Activated naive CD4-positive, alpha-beta T cell (primary cell): Measurements from ENCODE around the gene OSBPL3.

Experiments used
- DNase-seq, 4 experiments: peaks; one replicate each; lab custom pipeline; 2025; lab: John Stamatoyannopoulos, UW

OSBPL3 gene

DNA sequence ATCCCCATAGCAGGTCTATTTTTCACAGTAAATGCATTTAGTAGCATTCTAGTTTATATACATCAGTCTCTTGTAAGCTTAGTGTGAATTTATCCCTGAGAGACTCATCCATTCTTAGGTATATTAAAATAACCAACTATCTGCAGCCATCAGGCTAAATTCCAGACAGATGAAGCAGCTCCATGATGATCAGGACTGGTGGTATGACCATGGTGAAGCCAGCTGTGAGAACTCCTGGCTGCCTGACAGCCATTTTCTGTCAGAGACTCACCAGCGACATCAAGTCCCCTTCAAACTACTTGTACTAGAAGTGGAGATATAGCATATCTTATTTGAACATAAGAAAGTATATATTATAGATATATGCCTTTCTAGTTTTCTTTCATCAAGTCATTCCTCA is 152.4 kb downstream of the OSBPL3 start:
- no peak for DNase-seq

DNA sequence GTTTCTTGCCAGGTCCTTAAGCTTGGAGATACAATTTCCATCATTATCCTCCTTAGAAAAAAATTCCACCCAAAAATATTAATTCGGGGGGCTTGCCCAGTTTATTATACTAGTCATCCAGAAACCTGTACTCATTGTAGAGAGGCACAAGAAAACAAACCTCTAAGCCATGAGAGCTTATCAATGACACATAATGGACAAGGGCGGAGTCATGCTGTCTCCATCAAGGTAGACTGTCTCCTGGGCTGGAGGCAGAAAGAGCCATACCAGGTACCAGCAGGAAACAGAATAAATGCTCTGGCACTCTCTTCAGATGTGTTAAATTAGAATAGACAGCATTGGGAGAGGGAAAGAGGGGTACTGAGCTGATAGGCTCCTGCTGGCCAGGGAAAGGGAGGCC is 153.0 kb downstream of the OSBPL3 start:
- no peak for DNase-seq

DNA sequence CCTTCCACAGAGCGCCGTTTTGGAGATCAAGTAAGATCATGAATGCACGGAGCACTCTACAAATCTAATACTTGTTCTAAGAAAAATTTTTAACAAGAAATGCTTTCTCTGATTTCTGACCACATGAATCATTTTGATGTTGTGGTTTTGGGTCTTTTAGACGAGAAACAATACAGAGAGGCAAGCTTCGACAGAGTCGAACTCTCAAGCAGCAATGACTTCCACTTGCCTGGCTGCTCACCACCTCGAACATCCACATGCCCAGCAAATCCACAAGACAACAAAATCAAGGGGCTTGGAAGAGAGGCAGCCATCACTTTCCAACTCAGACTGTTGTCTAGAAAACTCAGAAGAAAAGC is 153.3 kb downstream of the OSBPL3 start:
- DNase-seq: no peak

DNA sequence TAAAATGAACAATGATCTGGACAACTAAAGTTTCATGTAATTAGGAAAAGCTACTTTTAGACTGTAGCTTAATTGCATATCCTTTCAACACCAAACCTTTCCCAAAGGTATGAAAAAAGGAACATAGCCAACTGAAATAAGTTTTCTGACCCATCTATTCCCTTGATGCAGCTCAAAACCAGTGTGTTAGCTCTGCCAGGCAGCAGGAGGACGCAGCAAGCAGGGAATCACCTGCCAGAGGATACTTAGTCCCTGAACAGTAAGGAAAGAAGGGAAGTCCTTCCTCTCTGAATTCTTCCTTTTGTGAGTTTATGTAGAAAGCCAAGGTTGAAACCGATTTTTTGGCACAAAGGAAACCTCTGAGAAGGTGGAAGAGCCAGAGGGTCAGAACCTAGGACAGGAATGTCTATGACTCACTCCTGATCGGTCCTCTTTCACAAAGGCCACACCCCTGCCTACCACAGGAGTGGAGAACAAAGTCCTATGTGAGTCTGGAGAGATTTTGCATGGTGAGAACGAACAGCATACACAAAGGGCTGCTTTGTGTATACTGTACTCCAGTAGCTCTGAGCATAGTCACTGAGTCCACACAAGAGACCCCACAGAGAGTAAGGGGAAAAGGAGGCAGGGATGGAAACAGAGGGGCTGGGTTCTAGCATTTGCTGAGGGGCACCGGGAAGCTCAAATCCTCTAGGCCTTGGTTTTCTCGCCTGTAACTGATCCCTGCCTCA is 153.9 kb downstream of the OSBPL3 start:
- no peak for DNase-seq

GRCh38 chr7:24825381-24825794 is 154.6 kb downstream of the OSBPL3 start:
- DNase-seq: no peak

GRCh38 chr7:24824896-24825295 is 155.1 kb downstream of the OSBPL3 start:
- DNase-seq: no peak

- DNase-seq: no peak
Measured at GRCh38 chr7:24824400-24824799, 155.6 kb downstream of the OSBPL3 start.

DNA sequence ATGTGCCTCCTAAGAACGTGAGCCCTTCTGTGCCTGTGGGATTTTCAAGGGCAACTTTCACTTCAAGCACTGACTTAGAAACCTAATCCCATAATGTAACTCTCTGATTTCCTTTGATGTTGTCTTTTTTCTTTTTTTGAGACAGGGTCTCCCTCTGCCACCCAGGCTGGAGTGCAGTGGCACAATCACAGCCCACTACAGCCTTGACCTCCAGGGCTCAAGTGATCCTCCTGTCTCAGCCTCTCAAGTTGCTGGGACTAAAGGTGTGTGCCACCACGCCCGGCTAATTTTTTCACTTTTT is 158.3 kb downstream of the OSBPL3 start:
- DNase-seq: no peak

DNA sequence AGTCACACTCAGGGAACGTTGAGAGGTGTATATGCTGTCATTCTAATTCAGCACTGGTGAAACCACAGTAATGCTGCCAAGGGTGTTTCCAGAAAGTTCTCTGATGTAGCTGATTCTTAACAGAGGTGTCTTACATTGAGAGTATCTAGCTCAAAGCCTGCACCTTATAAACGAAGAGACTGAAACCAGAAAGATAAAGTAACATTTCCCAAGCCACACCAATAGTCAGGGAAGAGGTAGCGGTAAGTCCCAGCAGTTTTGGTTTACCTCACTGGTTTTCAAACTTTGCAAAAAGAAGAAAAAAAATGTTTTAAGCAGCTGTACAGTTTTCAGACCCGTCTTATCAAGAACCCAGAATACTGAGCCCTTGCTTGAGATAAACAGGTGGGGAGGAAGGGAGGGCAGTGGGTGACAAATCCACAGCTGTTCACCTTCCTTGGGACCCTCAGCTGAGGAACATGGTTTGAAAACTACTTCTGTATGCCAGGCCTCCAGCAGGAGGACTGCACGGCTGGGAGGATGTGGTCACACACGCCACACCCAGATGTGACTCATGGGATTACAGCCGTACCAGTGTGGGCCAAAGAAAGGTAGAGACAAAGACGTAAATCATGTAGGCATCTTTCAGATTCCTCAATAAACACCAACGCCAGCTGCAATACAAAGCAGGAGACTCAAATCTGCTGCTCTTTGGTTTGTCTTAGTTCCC is 158.8 kb downstream of the OSBPL3 start:
- peak; percentile 9 to 63 (median 28) for DNase-seq

DNA sequence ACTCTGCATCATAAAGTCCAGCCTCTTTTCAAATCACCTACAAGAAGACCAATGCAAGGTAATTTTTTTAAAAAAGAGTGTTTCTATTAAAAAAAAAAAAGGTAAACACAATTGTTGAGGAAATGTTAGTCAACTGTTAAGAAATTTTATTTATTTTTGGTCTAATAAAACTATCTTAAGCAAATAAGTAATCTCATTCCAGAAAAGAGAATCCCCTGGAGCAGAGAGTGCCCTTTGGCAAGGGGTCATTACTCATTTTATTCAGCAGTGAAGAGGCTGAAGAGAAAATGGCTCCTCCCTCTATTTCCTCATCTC is 159.3 kb downstream of the OSBPL3 start:
- no peak for DNase-seq

DNA sequence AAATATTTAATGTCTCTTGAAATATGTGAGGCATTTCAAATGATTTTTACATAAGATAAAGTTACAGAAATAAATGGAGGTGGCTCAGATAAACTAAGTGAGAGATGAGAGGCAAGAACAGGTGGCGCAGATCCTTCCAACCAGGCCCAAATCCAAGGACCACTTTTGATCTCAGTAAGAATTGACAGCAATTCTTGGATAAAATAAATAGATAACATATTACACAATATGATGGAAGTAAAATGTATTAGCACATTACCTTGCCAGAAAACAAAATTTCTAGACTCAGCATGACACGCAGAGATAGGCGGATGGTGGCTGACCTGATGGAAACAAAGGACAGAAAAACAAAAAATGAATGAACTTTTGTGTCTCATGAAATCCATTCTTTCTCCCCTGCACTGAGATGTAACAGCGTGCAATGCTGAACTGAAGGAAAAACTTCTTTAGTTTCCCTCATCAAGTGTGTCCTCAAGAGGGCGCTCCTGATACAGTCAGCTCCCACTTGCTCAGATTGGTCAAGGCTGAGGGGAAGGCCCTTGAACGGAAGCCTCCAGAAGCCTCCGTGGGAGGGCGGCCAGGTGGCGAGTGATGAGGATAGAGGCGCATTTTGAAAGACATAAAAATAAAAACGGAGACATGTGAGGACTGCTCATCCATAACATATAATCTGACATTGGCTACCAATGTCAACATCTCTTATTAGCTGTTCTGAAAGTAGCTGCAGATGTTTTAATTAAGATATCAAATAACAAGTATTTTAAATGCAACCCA is 159.9 kb downstream of the OSBPL3 start:
- peak; percentile 11 to 38 (median 24) for DNase-seq

DNA sequence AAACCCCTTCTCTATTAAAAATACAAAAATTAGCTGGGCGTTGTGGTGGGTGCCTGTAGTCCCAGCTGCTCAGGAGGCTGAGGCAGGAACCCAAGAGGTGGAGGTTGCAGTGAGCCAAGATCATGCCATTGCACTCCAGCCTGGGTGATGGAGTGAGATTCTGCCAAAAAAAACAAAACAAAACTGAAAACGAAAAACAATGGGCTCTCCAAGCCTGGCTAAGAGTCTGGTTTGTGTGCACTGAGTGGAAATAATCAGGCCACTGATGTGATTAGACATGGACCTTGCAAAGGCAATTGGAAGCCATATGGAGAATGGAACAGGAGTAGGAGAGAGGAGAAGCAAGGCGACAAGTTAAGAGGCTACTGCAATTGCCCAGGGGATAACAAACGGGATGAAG is 162.6 kb downstream of the OSBPL3 start:
- DNase-seq: no peak

- no peak for DNase-seq
Measured at GRCh38 chr7:24816868-24817267, 163.1 kb downstream of the OSBPL3 start.

DNA sequence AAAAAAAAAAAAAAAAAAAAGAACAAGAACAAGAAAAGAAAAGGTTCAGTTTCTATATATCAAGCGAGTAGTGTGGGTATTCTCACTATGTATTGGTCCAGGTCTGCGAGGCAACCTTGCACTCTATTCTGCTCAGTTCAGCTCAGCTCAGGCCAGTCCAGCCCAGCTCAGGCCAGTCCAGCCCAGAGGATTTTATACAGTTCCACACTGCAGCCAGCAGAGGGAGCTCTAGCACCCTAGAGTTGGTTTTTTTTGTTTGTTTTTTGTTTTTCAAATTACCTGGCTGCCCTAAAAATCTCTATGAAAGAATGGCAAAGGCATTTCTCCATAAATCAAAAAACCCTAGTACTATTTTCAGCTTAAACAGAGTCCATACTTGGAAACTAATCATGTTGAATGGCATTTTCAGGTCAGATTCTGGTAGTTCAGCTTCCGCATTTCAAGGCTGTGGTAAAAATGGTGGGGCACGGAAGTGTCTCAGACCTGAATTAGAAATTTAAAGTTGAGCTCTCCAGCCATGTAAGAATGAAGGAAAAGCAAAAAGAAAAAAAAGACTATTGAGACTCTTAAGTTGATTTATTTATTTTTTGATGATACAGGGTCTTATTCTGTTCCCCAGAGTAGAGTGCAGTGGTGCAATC is 167.6 kb downstream of the OSBPL3 start:
- peak in 2 of 4 experiments; percentile 21 to 26 for DNase-seq

DNA sequence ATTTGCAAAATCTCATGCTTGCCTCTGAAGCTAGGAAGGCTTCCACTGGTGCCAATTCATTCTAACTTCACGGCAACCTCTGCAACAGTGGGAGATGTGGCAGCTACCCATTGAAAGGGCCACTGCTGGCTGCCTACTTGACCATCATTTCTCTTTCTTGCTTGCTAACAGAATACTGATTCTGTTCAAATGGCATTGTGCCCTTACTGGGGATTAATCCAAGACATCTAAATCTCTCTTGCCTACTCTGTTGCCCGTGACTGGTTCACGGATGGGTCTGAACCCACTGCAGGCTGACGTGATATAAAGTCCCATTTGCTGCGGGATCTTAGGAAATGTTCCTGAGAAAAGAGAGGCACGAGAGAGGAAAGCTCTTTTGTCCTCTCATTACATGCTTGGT is 171.5 kb downstream of the OSBPL3 start:
- DNase-seq: no peak

DNA sequence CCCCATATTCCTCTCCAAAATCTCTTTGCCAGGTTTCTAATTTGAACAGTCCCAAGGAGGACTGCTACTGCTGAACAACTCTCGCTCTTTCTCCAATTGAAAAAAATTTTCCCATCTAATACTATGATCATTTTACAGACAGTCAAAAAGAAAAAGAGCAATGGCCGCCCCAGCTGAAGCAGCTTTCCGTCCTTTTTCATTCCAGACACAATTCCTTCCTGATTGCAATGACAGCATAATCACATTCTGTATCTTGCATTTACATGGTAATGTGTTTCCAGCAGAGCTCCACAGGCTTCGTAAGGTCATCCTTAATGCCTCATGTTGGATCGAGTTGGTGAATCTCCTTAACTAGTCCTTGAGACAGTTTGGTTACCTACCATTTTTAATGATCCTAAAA is 177.7 kb downstream of the OSBPL3 start:
- no peak for DNase-seq

GRCh38 chr7:24801883-24802282 is 178.1 kb downstream of the OSBPL3 start:
- DNase-seq: no peak

DNA sequence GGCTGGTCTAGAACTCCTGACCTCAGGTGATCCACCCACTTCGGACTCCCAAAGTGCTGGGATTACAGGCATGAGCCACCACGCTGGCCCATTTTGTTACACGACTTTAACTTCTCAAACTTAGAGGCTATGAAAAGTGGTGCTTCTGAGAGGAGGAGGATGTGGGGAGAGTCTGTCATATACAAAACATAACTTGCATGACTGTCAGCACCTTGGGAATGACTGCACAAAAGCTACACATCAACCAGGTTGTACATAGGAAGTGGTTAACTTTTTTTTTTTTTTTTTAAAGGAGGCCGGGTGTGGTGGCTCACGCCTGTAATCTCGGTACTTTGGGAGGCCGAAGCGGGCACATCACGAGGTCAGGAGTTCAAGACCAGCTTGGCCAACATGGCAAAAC is 179.3 kb downstream of the OSBPL3 start:
- no peak for DNase-seq

- no peak for DNase-seq
Measured at GRCh38 chr7:24800073-24800472, 179.9 kb downstream of the OSBPL3 start.

GRCh38 chr7:24799506-24799905 is 180.5 kb downstream of the OSBPL3 start:
- DNase-seq: no peak

- no peak for DNase-seq
Measured at GRCh38 chr7:24798261-24798660, 181.7 kb downstream of the OSBPL3 start.

- no peak for DNase-seq
Measured at GRCh38 chr7:24797270-24797669, 182.7 kb downstream of the OSBPL3 start.

DNA sequence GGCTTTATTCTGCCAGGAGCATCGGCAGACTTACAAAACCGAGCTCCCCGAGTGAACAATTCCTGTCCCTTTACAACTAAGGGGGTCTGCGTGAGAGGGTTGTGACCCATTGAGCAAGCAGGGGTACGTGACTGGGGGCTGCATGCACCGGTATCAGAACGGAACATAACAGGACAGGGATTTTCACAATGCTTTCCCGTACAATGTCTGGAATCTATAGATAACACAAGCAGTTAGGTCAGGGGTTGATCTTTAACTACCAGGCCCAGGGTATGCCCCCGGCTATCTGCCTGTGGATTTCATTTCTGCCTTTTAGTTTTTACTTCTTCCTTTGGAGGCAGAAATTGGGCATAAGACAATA is 184.6 kb downstream of the OSBPL3 start:
- no peak for DNase-seq
